GM21526 (cell line): ENCODE measurements around the gene FBXL14.

Source experiments
- ATAC-seq: cut with Tn5 transposase; IDR thresholded peaks from one replicate; pipeline ENCODE4 v1.9.1; 2021; ENCODE audit warnings: moderate library complexity; ENCODE audit not compliant: unreplicated experiment, low FRiP score

Gene FBXL14, protein sequence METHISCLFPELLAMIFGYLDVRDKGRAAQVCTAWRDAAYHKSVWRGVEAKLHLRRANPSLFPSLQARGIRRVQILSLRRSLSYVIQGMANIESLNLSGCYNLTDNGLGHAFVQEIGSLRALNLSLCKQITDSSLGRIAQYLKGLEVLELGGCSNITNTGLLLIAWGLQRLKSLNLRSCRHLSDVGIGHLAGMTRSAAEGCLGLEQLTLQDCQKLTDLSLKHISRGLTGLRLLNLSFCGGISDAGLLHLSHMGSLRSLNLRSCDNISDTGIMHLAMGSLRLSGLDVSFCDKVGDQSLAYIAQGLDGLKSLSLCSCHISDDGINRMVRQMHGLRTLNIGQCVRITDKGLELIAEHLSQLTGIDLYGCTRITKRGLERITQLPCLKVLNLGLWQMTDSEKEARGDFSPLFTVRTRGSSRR

DNA sequence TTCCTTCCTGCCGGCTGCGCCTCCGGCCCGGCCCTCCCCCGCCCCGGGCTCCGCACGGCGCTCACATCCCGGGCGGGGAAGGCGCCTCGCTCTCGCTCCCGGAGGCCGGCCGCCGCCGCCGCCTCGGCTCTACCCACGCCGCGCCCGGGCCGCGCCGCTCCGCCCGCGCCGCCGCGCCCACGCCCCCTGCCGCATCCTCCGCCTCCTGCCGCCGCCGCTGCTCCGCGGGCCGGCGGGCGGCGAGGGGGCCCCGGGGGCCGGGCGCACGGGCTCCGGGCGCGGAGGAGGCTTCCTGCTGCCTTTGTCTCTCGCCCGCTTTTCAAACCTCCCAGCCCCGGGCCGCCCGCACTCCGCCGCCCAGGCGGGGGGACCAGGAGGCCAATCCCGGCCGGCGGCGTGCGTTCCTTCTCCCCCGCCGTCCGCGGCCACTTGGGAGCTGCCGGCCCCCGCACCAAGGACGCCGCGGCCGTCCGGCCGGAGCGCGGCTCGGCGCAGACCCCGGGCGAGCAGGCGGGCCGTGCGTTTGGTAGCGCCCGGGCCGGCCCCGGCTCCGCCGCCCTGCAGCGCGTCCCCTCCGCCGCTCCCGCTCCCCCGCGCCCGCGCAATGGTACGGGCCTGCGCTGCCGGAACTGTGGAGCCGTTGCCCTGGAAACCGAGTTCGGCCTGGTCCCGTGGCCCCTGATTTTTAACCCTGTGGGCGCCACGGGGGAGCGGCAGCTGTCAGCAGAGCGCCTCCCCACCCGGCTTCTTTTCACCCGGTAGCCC lies at the start of gene FBXL14:
Gene FBXL14, minus strand, starts transcription at position 321 of the 765 bp plus-strand sequence. CDS start 515 bp downstream, outside the sequence.
- ATAC-seq = peak; percentile 43

DNA sequence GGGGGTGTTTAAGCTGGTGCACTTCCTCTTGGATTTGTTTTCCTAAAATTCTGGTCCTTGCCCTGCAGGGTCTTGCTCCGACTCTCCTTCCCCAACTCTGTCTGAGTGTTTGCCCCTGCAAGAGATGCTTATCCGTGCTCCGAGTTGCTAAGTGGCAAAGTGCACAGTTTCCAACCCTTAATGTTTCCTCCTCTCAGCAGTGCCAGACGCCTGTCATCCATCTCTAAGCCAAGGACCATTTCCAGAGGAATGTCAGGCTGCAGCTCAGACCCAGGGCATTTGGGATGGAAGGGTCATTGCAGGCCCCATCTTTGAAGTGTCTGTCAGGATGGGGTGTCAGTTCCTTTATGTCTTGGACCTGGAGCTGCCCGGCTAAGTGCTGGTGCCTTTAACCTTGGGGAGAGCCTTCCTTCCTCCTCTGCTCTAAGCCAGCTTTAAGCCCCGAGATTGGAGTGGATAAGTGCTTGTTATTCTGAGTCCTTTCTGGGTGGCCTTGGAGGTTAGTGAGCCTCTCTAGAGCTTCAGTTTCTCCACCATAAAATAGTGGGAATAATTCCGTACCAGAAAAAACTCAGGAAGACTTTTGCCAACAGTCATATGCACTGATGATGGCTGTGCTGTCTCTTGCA lies 49.6 kb upstream of the FBXL14 start:
- ATAC-seq = no peak

GRCh38 chr12:1643043-1643442 lies 48.7 kb upstream of the FBXL14 start:
- no peak for ATAC-seq

DNA sequence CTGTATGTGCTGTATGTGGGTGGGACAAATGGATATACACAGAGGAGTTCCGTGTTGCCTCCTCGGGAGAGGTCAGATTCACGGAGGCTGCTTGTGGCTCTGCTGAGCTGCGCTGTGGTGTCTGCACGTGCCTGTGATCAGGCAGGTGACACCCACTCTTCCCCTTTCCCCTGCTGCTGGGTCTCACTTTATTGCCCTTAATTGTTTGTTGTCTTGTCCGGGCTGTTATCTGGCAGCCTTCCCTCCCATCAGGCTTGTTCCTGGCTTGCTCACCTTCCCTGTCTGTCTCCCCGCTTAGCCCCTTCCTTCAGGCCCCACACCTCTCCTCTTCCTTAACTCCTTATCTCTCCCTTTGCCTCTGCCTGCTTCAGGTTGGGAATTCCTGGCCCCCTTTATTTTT lies 48.1 kb upstream of the FBXL14 start:
- ATAC-seq = no peak

- no peak for ATAC-seq
These were observed 46.2 kb upstream of the FBXL14 start for GRCh38 chr12:1640328-1641234.

- ATAC-seq = no peak
These were observed 45.2 kb upstream of the FBXL14 start for GRCh38 chr12:1639538-1639937.

- ATAC-seq = no peak
These were observed 43.8 kb upstream of the FBXL14 start for GRCh38 chr12:1638203-1638602.

DNA sequence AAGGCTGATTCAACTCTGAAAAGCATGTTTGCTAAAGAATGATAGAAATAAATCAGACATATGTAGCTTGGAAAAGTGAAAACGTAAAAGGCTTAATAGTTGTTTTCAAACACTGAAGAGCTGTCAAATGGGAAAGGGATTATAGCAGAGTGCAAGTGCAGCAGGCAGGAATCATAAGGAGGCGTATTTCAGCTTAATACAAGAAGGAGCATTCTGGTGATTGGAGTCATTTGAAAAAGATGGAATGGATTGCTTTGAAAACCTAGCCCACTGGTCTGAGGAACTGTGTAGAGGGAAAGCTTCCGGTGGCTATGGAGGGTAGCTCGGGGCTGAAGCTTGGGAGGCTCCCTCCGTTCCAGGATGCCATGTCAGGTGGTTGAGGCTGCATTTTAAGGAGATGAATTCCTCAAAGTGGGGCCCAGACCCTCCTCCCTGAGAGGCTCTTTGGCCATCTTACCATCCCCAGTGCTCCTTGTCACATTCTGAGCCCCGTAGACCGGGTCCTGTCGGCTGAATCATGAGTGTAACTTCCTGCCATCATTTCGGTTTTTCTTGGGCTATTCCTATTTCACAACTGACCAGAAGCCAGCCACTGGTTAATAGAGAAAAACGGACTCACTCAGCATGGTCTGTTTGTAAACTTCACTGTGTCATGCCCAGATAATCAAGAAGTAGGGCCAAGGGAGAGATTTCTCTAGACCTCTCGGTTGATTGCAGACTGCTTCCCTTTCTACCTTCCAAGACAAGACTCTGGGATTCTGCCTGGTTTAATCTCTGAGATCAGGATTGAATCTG lies 41.1 kb upstream of the FBXL14 start:
- ATAC-seq = no peak

DNA sequence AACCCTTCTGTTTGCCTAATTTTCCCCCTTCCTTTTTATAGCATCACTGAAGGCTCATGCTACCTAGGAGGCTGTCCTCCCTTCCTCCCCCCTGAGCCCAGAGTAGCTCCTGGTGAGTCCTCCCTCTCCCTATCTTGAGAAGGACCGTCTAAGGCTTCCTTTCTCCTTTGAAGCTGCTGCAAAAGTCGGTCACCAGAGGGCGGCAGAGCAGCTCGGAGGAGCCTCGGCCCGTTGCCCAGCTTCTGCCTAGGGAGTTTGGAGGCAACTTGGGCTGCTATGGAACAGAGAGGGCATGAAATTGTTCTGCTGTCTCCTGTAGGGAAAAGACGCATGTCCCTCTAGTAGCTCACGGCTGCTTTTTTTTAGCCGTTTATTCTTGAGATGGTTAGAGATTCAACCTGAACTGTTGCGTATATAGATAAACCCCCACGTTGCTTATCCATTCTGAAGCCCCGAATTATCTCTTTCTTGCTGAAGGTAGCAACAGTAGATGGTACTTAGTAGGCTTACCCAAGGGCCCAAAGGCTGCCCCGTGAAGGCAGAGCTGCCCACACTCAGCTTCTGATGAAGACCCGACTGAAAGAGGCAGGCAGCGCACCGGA lies 40.3 kb upstream of the FBXL14 start:
- ATAC-seq = no peak

DNA sequence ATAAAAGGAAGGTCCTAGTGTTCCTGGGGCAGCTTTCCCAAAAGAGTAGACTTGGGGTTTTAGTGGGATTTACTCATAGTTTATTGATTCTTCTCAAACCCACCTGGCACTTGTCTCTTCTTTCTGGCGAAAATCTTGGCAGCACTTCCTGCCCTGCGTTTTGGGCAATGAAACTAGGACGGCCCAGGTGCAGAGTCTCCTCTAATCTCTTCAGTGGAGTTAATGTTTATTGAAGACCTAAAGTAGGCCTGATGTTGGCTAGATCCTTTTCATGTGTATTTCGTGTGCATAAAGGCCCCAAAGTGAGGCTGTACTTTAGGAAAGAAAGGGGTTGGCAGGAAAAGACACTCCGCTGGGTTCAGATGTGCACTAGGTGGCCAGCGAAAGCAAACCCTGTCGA lies 39.8 kb upstream of the FBXL14 start:
- no peak for ATAC-seq

GRCh38 chr12:1633459-1633858 lies 39.1 kb upstream of the FBXL14 start:
- ATAC-seq = no peak

DNA sequence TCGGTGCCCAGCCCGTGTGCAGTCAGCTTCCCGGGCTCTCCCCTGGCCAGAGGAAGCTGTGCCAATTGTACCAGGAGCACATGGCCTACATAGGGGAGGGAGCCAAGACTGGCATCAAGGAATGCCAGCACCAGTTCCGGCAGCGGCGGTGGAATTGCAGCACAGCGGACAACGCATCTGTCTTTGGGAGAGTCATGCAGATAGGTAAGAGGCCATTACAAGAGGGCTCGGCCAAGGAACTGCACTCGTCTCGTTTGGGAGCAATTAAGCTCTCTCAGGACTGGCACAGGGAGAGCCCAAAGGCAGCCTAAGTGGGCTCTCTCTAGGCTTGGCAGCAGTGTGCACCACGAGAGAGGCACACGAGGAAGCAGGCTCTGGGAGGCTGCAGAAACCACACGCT lies 38.3 kb upstream of the FBXL14 start:
- no peak for ATAC-seq

GRCh38 chr12:1630827-1631591 lies 36.6 kb upstream of the FBXL14 start:
- no peak for ATAC-seq

DNA sequence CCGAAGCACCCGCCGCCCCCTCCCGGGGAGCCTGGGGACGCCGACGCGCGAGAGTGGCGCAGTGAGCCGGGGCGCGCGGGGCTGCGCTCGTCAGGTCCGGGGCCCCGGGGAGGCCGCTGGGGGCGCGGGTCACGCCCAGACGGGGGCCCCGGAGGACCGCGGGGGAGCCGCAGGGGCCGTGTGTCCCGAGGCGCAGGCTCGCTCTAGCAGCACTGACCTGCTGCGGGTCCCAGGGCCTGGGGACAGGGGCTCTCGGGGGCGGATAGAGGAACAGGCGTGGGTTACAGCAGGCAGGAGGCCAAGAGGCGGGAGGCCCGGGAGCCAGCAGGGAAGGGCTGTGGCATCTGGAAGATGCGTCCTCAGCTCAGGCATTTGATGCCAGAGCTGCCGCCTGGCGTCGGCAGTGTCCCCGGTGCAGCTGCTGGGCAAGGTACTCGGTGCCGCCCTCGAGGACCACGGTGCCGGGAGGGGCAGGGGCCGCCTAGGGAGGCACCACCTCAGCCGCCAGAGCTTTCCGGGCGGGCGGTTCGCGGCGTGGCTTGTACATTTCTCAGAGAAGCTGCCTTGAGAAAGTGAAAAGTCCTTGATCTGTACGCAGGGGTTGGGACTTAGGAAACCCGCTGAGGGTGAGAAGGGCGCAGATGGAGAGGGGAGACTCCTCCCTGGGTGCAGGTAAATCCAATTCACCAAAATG lies 35.9 kb upstream of the FBXL14 start:
- no peak for ATAC-seq

DNA sequence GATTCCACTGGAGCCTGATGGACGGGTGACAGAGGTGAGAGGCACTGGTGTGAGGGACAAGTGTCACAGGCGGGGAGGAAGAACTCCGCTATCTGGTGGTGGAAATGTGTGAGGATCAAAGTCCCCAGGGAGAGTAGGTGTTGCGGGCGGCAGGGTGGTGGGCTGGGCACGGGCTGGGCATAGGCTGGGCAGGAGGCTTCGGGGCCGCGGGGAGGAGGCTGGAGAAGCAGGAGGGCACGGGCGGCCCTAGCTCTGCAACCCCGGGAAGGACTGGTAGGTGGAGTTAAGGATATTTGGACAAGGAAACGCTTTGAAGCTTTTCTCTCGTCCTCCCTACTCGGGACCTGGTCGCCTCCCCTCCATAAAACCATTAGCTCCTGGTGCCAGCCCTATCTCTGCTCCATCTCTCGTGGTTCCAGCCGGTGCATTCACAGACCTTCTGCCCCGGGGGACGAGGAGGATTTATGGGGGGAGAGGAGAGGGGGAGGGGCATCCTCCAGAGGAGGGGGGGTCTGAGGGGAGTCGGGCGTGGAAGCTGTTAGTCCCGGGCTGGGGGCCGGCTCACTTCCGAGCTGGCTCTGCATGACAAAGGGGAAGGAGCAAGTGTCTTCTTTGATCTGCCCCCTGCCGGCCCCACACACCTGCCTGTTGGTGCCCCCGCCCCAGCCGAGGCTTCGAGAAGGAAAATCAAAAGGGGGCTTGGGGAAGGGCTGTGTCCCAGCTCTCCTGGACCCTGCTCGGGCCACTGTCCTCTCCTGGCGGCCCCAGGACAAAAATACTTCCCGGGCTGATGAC lies 35.2 kb upstream of the FBXL14 start:
- no peak for ATAC-seq

DNA sequence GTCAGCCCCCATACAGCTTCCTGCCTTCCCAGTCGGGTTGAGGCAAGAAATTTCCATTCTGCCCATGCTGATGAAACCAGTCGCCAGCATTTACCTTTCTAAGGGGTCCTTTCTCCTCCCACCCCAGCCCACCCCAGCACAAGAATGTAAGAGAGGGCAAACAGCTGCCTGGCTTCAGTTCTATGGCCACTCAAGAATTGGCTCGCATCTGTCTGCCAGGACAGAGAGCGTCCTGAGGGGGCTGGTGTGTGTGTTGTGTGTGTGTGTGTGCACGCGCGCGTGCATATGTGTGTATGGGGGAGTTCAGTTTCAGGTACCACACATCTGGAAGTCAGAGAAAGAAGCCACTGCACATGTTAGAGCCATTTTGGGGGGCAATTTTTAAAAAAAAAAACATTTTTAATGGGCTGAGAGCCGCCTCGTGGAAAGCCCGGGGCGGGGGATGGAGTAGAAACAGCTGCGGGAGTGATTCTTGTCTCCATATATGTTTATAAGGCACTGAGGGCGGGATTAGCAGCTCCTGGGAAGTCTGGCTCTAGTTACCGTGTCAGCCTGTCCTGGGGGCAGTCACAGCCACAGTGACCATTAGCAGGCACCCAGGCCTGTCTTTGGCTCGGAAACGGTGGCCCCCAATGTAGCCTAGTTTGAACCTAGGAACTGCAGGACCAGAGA lies 34.4 kb upstream of the FBXL14 start, which contains the start of gene WNT5B:
Gene WNT5B, plus strand, starts transcription at position 566 of the 672 bp plus-strand sequence. CDS start 2,124 bp downstream, outside the sequence.
- ATAC-seq = no peak
